ENCODE data around the gene CBFA2T2. TPM values are rescaled to one million over a fixed set of nuclear protein-coding genes. Genes with fewer than 3 reads are reported as not detected.

Gene CBFA2T2
- total RNA-seq, 1 experiment from 2014 or later, result 13.1 TPM

DNA sequence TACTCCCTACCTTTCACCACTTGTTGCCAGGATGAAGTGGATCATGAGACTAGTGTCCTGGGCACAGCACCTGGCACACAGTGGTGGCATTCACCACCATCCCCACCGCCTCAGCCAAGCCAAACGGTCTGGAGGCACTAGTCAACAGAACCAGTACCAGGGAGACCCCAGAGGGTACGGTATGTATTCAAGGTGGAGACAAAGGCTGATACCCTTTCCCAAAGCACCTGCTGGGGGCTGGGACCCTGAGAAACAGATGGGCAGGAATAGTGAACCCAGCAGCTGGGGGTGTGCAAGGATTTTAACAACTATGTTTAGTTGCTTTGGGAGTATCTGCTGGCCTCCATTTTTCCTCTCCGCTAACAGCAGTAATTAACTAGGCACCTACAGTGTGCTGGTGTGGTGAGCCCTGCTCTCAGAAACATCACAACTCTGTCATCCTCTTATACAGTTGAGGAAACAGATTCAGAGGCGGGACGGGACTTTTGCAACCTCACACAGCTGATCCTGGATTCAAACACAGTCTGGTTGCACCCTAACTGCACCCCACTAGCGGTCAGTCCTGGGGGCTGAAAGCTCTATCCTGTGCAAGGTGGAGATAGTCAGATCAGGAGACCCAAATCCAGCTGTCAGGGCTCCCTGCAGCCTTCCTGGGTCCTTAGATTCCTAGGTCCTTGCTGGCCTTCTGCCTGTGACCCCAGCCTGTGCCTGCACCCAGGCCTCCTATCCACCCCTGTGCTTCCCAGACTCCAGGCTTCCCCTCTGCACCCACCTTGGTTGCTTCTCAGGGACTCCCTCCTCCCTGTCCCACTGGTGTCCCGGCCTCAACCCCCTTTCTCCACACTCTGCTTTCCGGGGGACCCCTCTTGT is 47.5 kb upstream of the CBFA2T2 start:
- Histone ChIP-seq H3K4me1 (ENCODE audit: insufficient read depth, low read length, poor library complexity, severe bottlenecking) (peaks cover 10% of the 10 kb centered on the region), H3K4me3 (ENCODE audit: low read depth, low read length, poor library complexity, severe bottlenecking) (peak overlapping the region; percentile 79), H3K27ac (ENCODE audit: low read depth, low read length, poor library complexity, severe bottlenecking) (no peak overlapping the region), H3K27me3 (replicated peaks; ENCODE audit: insufficient read depth, low read depth, low read length, poor library complexity) (no peaks in the 10 kb centered on the region), H3K36me3 (ENCODE audit: insufficient read depth, low read length, poor library complexity, severe bottlenecking) (no peaks in the 10 kb centered on the region), H3K9me3 (ENCODE audit: low read depth, low read length, poor library complexity, severe bottlenecking) (no peaks in the 10 kb centered on the region)
- BruUV-seq (replicated peaks), result no TSS peak
- CTCF ChIA-PET, result interaction anchor here (0.6 kb wide), 1 partner anchor 26 kb away, joined by 4 read pairs; no protein-coding TSS in a partner anchor
- POLR2A ChIA-PET (ENCODE audit: low non-redundant PET), result no interaction called here
- no peak for DNase-seq (ENCODE audit: low spot score)
- no peak for TF ChIP-seq EZH2 (IDR thresholded peaks at IDR 0.05; ENCODE audit: borderline replicate concordance, low read depth, low read length, poor library complexity, severe bottlenecking)
- no peak for TF ChIP-seq CTCF (conservative IDR thresholded peaks at IDR 0.05; ENCODE audit: low read depth, low read length)
- intact Hi-C loops (cut with micrococcal nuclease; ENCODE audit: unreplicated experiment), result no loop called here

DNA sequence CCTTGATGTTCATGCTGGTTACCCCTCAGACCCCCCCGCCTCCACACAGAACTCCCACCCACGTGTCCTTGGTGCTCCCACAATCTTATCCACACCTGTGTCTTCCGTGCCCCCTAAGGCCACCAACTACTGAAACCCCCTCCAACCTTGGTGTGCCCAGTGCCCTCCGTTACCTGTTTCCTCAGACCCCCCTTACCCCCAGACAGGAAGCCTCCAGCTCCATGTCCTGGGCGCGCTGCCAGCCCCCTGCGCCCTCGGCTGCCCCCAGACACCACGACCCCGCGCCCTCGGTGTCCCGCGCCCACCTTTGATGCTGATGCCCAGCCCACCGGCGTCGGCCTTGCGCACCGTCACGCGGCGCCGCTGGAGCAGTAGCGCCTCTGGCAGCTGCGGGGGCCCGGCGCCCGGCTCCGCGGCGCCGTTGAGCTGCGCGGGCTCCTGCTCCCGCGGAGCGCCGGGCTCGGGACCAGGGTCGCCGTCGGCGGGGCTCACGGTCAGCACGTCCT is 46.8 kb upstream of the CBFA2T2 start:
- ChIA-PET POLR2A (ENCODE audit: low non-redundant PET) (interaction anchor here (0.6 kb wide), 1 partner anchor 1929 kb away, joined by 3 read pairs; the partner anchor contains the start of gene HM13), CTCF (interaction anchor here (0.6 kb wide), 1 partner anchor 27 kb away, joined by 4 read pairs; no protein-coding TSS in a partner anchor)
- no TSS peak for BruUV-seq (replicated peaks)
- Histone ChIP-seq H3K4me1 (ENCODE audit: insufficient read depth, low read length, poor library complexity, severe bottlenecking) (peaks cover 6% of the 10 kb centered on the region), H3K27ac (ENCODE audit: low read depth, low read length, poor library complexity, severe bottlenecking) (no peak overlapping the region), H3K27me3 (replicated peaks; ENCODE audit: insufficient read depth, low read depth, low read length, poor library complexity) (no peaks in the 10 kb centered on the region), H3K9me3 (ENCODE audit: low read depth, low read length, poor library complexity, severe bottlenecking) (no peaks in the 10 kb centered on the region), H3K36me3 (ENCODE audit: insufficient read depth, low read length, poor library complexity, severe bottlenecking) (no peaks in the 10 kb centered on the region), H3K4me3 (ENCODE audit: low read depth, low read length, poor library complexity, severe bottlenecking) (peak overlapping the region; percentile 79)
- no peak for DNase-seq (ENCODE audit: low spot score)
- TF ChIP-seq CTCF (conservative IDR thresholded peaks at IDR 0.05; ENCODE audit: low read depth, low read length) (no peak), EZH2 (IDR thresholded peaks at IDR 0.05; ENCODE audit: borderline replicate concordance, low read depth, low read length, poor library complexity, severe bottlenecking) (no peak)
- intact Hi-C loops (cut with micrococcal nuclease; ENCODE audit: unreplicated experiment), result no loop called here

DNA sequence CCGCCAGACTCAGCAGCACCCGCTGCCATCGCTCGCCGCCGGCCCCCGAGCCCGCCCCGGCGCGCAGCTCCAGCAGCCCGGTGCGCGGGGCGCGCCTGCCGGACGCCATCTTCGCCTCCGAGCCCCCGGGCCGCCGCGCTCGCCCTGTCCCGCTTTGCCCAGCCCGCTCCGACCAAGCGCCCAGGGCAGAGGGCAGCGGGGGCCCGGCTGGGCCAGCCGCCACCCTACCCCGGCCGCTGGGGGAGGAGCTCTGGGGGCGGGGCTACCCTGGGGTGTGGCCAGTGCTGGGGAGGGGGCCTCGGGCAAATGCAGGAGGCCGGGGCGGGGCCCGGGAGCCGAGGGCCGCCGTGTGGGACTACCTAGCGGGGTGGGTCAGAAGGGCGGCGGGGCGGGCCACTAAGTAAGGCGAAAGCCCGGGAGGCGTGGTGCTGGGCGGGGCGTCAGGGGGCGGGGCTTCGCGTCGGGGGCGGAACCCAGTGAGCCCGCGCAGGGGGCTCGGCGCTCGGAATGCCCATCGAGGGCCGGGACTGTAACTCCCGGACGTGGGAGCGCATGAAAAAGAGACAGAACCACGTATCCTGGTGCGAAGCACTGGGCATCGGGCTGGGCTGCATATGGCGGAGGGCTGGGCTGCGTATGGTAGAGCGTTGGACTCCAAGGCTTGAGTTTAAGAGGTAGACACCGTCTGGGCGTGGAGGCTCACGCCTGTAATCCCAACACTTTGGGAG is 46.2 kb upstream of the CBFA2T2 start, which contains the start of gene SNTA1:
SNTA1 (minus strand) TSS at position 252 of the 728 bp plus-strand sequence; CDS start at position 109, 143 bp downstream.
- peak; percentile 76 for DNase-seq (ENCODE audit: low spot score)
- Histone ChIP-seq H3K4me1 (ENCODE audit: insufficient read depth, low read length, poor library complexity, severe bottlenecking) (peaks cover 6% of the 10 kb centered on the region), H3K27me3 (replicated peaks; ENCODE audit: insufficient read depth, low read depth, low read length, poor library complexity) (no peaks in the 10 kb centered on the region), H3K4me3 (ENCODE audit: low read depth, low read length, poor library complexity, severe bottlenecking) (peak within 1 kb of the TSS; percentile 79), H3K36me3 (ENCODE audit: insufficient read depth, low read length, poor library complexity, severe bottlenecking) (no peaks in the 10 kb centered on the region), H3K27ac (ENCODE audit: low read depth, low read length, poor library complexity, severe bottlenecking) (no peak within 1 kb of the TSS), H3K9me3 (ENCODE audit: low read depth, low read length, poor library complexity, severe bottlenecking) (no peaks in the 10 kb centered on the region)
- TF ChIP-seq EZH2 (IDR thresholded peaks at IDR 0.05; ENCODE audit: borderline replicate concordance, low read depth, low read length, poor library complexity, severe bottlenecking) (no peak), CTCF (conservative IDR thresholded peaks at IDR 0.05; ENCODE audit: low read depth, low read length) (no peak)
- intact Hi-C loops (cut with micrococcal nuclease; ENCODE audit: unreplicated experiment), result no loop called here
- ChIA-PET CTCF (no interaction called here), POLR2A (ENCODE audit: low non-redundant PET) (interaction anchor here (0.6 kb wide), 1 partner anchor 1929 kb away, joined by 3 read pairs; the partner anchor contains the start of gene HM13)
- no TSS peak for BruUV-seq (replicated peaks)

Measured in A673 (cell line).